Heart right ventricle (tissue), 16 donors: ENCODE data around the gene CCDC197. TPM values are rescaled to one million over a fixed set of nuclear protein-coding genes. Genes with fewer than 3 reads are reported as not detected.

Experiments used
- ATAC-seq, 8 donors: fragments of 200-7000 bp; cut with Tn5 transposase; one replicate each; pipeline ENCODE4 v1.9.1; 2020; ENCODE audit warnings: mild to moderate bottlenecking in 8 of 8, moderate library complexity in 8 of 8, moderate number of reproducible peaks in 1 of 8
- DNase-seq, 2 donors: peaks; one replicate each; pipeline ENCODE4 v3.0.0-alpha.2; 2020
- H3K27ac ChIP-seq, 10 donors: fragments of 200-600 bp; sonication (generic) in 2 of 10; one replicate each; pipeline versions ENCODE4 v1.5.0 to v1.8.0; 2020 to 2022; ENCODE audit warnings: mild to moderate bottlenecking in 3 of 10
- H3K27me3 ChIP-seq, 7 donors: fragments of 200-600 bp; one replicate each; pipeline ENCODE4 v1.8.0; 2021 to 2022; ENCODE audit warnings: mild to moderate bottlenecking in 2 of 7
- H3K36me3 ChIP-seq, 9 donors: fragments of 200-600 bp; sonication (generic) in 1 of 9; one replicate each; pipeline versions ENCODE4 v1.5.0 to v1.8.0; 2020 to 2022; ENCODE audit warnings: mild to moderate bottlenecking in 2 of 9
- H3K4me1 ChIP-seq, 9 donors: fragments of 200-600 bp; sonication (generic) in 1 of 9; one replicate each; pipeline versions ENCODE4 v1.5.0 to v1.8.0; 2020 to 2022; ENCODE audit warnings: mild to moderate bottlenecking in 4 of 9
- H3K4me3 ChIP-seq, 10 donors: fragments of 200-600 bp; sonication (generic) in 2 of 10; one replicate each; pipeline versions ENCODE4 v1.5.0 to v1.8.0; 2020 to 2022; ENCODE audit warnings: mild to moderate bottlenecking in 7 of 10, moderate library complexity in 2 of 10
- H3K9me3 ChIP-seq, 11 donors: fragments of 200-600 bp in 10 of 11; sonication (generic) in 2 of 11; one replicate each; pipeline versions ENCODE4 v1.5.0 to v1.8.0; 2013 to 2022; ENCODE audit warnings: mild to moderate bottlenecking in 2 of 11, control low read depth in 1 of 11, moderate library complexity in 1 of 11
- WGBS, 2 donors: extraction: QIAGEN DNeasy Blood & Tissue Kit; methylation state at CpG; one replicate each; pipeline ENCODE4 v1.1.7; 2013; ENCODE audit warnings: inconsistent platforms in 1 of 2; 5-methylcytosine and 5-hydroxymethylcytosine counted together
- intact Hi-C, 10 donors: fragments of 100-400 bp; cut with DNase I; formaldehyde crosslinking; loops; one replicate each; pipeline versions ENCODE4 v1.11.1 to v1.14.2; 2022
- polyA plus RNA-seq, 2 donors: library from polyadenylated mRNA; stranded (reverse); fragments of 200-250 nt; gene quantifications; one replicate each; pipeline ENCODE4 v1.2.3, GENCODE V29; 2013
- total RNA-seq, 10 donors: library from RNA; stranded (reverse); fragmentation: NEBNext Ultra II Directional in 3 of 10; extraction: Animal tissue kit (Norgen Biotek cat#: 25700) in 3 of 10; gene quantifications; one replicate each; pipeline versions ENCODE4 v1.2.1 to v1.2.4, GENCODE V29; 2021 to 2023
- TF ChIP-seq, protein P1 (sequence below), 9 donors: fragments of 200-600 bp; sonication (generic) in 2 of 9; IDR thresholded peaks; one replicate each; pipeline versions ENCODE4 v1.5.0 to v1.8.0; 2021 to 2022; ENCODE audit warnings: antibody characterized with exemption in 9 of 9, mild to moderate bottlenecking in 5 of 9, moderate library complexity in 1 of 9
- donor health status: Arrhythmogenic right ventricular cardiomyopathy.
- donor health status: ischemic (EF 13 %, LVEDD 7.1; RV severe dilation, severe dysfunction).
- donor health status: healthy with polysubstance abuse.
- donor health status: DM: no; HTN: yes; CAD: no.
- donor health status: DM: no; HTN: no; CAD: no.
- donor health status: ischemic (EF 25% LVEDD 6.9; RV normal size, moderate dysfunction).
- donor health status: ischemic (EF 25% LVEDD 5.7; RV mildly dilated, moderate dysfunction).
- donor health status: healthy.
- donor health status: DM: yes; HTN: yes; CAD: no.
- donor health status: Ischemic cardiomyopathy.
- donor health status: ischemic (EF 35%, LVEDD 5.7; RV mildly dilated, moderate dysfunction).
- donor health status: nonischemic (EF 11% LVEDD 7.7; RV severe dilation, severe dysfunction).
- donor health status: DM: yes; HTN: yes; CAD: no.
- donor health status: PGD.
- donor health status: ischemic (EF 29% LVEDD 5.4; RV normal size, mild dysfunction).
- donor health status: nonischemic (EF 23%, LVEDD 6.1; RV moderate dilation, normal function).

The CCDC197 gene
- total and polyA plus RNA-seq, 12 donors = 0.40 to 1.6 (median 0.86) TPM; not detected in 2

DNA sequence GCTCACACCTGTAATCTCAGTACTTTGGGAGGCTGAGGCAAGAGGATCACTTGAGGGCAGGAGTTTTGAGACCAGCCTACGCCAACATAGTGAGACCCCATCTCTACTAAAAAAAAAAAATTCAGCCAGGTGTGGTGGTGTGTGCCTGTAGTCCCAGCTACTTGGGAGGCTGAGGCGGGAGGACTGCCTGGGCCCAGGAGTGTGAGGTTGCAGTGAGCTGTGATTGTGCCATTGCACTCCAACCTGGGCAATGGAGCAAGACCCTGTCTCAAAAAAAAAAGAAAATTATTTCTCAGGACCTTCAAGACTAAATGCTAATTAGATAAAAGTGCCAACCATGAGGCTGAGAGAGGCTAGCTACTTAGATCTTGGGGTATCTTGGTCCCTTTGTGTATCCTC is 52.5 kb downstream of the CCDC197 start:
- peaks cover 3 to 43% (median 24%) of the 10 kb centered on the region in 9 donors for H3K4me1 ChIP-seq
- TF ChIP-seq, protein P1, sequence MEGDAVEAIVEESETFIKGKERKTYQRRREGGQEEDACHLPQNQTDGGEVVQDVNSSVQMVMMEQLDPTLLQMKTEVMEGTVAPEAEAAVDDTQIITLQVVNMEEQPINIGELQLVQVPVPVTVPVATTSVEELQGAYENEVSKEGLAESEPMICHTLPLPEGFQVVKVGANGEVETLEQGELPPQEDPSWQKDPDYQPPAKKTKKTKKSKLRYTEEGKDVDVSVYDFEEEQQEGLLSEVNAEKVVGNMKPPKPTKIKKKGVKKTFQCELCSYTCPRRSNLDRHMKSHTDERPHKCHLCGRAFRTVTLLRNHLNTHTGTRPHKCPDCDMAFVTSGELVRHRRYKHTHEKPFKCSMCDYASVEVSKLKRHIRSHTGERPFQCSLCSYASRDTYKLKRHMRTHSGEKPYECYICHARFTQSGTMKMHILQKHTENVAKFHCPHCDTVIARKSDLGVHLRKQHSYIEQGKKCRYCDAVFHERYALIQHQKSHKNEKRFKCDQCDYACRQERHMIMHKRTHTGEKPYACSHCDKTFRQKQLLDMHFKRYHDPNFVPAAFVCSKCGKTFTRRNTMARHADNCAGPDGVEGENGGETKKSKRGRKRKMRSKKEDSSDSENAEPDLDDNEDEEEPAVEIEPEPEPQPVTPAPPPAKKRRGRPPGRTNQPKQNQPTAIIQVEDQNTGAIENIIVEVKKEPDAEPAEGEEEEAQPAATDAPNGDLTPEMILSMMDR (IDR thresholded peaks at IDR 0.05) = no peak
- ATAC-seq (no peak), DNase-seq (no peak)
- intact Hi-C loops = loop anchor here in 2 of 10 donors (5.0 kb wide), 1 partner anchor 88 kb away; no protein-coding TSS in a partner anchor
- 50 to 89% methylated on average over 2 of the region's 2 CpGs for WGBS, 2 donors
- peaks cover 0 to 100% (median 70%) of the 10 kb centered on the region in 9 donors for H3K36me3 ChIP-seq
- H3K9me3 ChIP-seq = no peaks in the 10 kb centered on the region
- no peak overlapping the region for H3K27ac ChIP-seq
- no peaks in the 10 kb centered on the region for H3K27me3 ChIP-seq
- no peak overlapping the region for H3K4me3 ChIP-seq

- peak; percentile 69 to 94 (median 90) for ATAC-seq
- H3K27me3 ChIP-seq = no peaks in the 10 kb centered on the region
- H3K9me3 ChIP-seq = no peaks in the 10 kb centered on the region
- 49 to 68% methylated on average over 6 of the region's 6 CpGs for WGBS, 2 donors
- TF ChIP-seq, protein P1 (IDR thresholded peaks at IDR 0.05) = no peak
- H3K27ac ChIP-seq = peak overlapping the region in 4 of 10 donors; percentile 26 to 51 (median 32)
- DNase-seq = peak; percentile 73 to 83
- peaks cover 3 to 43% (median 24%) of the 10 kb centered on the region in 9 donors for H3K4me1 ChIP-seq
- H3K36me3 ChIP-seq = peaks cover 0 to 100% (median 70%) of the 10 kb centered on the region in 9 donors
- intact Hi-C loops = loop anchor here in 2 of 10 donors (5.0 kb wide), 1 partner anchor 87 kb away; no protein-coding TSS in a partner anchor
- no peak overlapping the region for H3K4me3 ChIP-seq
Measured at GRCh38 chr14:94050231-94050880, 53.3 kb downstream of the CCDC197 start.

DNA sequence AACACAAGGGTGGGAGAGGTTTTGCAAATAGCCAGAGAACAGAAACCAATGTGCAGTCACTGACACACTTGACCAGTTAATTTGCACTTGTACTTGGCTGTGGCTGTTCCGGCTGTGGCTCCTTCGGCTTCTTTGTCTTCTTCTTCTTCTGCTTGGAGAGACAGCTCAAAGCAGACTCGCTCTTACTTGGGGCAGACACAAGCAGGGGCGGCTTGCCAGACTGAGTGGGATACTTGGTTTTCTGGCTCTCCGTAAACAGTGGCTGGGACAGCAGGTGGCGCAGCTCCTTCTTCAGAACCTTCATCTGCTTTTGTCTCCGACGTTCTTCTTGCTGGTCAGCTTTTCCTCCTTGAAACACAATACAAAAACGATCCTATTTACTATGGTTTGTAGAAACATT is 54.0 kb downstream of the CCDC197 start:
- Histone ChIP-seq H3K4me3 (no peak overlapping the region), H3K27ac (peak overlapping the region in 6 of 10 donors; percentile 18 to 51 (median 32)), H3K36me3 (peaks cover 0 to 100% (median 76%) of the 10 kb centered on the region in 9 donors), H3K27me3 (no peaks in the 10 kb centered on the region), H3K4me1 (peaks cover 3 to 43% (median 24%) of the 10 kb centered on the region in 9 donors), H3K9me3 (no peaks in the 10 kb centered on the region)
- intact Hi-C loops = loop anchor here in 2 of 10 donors (5.0 kb wide), 1 partner anchor 86 kb away; no protein-coding TSS in a partner anchor
- WGBS, 2 donors = 50 to 51% methylated on average over 9 of the region's 9 CpGs
- DNase-seq (peak in 1 of 2 donors; percentile 54), ATAC-seq (peak in 5 of 8 donors; percentile 42 to 56 (median 45))
- TF ChIP-seq, protein P1 (IDR thresholded peaks at IDR 0.05) = peak in 7 of 9 donors; percentile 25 to 57 (median 44)

GRCh38 chr14:94051779-94052178 is 54.7 kb downstream of the CCDC197 start:
- intact Hi-C loops = loop anchor here in 2 of 10 donors (5.0 kb wide), 1 partner anchor 86 kb away; no protein-coding TSS in a partner anchor
- ATAC-seq (peak in 7 of 8 donors; percentile 31 to 68 (median 50)), DNase-seq (no peak)
- H3K27me3 ChIP-seq = no peaks in the 10 kb centered on the region
- peak overlapping the region in 5 of 10 donors; percentile 26 to 51 (median 35) for H3K27ac ChIP-seq
- H3K9me3 ChIP-seq = no peaks in the 10 kb centered on the region
- peaks cover 0 to 100% (median 77%) of the 10 kb centered on the region in 9 donors for H3K36me3 ChIP-seq
- TF ChIP-seq, protein P1 (IDR thresholded peaks at IDR 0.05) = no peak
- 63 to 68% methylated on average over 3 of the region's 3 CpGs for WGBS, 2 donors
- H3K4me3 ChIP-seq = no peak overlapping the region
- H3K4me1 ChIP-seq = peaks cover 3 to 48% (median 24%) of the 10 kb centered on the region in 9 donors
